ENCODE results near the gene CSF1.

CSF1 gene

DNA sequence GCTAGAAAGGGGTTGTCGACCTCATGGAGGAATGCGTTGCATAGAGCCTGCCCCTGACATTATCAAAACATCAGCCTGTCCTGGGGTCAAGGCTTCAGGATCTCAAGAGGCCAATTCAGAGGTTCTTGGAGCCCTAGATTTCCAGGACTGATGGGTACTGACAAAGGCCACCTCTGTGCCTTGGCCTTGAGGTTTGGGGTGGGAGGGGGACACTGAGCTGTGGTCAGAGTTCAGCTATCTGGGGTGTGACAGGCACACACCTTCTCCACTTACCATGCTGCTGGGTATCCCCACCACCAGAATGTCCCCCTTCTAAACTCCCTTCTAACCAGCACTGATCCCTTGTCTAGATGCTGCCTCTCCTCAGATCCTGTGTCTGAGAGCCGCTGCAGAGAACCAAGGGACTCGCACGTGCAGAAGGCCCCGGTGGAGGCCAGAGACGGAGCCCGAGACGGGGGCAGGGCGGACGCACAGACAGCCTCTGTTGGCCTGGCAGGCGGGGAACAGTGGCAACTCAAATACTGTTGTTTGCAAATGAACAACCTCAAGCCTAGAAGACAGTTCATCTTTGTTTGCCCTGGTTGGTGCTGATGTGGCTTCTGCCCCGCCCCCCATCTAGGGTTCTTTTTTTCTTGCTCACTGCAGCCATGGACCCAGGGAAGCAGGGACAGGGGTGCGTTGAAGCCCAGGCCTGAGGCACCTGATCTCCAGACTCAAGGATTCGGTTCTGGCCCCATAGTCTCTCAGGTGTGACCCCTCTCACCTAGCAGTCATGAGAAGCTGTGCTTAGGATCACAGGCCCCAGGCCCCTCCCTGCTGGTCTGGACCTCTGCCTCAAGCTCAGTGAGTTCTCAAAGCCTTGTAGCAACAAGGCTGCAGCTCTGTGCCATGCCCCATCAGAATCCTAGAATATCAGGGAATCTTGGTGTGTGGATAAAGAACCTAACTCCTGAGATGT lies 28.1 kb upstream of the CSF1 start:
- in situ Hi-C loops (cut with MboI; ENCODE audit: low sequenced_read_pairs), result no loop called here

DNA sequence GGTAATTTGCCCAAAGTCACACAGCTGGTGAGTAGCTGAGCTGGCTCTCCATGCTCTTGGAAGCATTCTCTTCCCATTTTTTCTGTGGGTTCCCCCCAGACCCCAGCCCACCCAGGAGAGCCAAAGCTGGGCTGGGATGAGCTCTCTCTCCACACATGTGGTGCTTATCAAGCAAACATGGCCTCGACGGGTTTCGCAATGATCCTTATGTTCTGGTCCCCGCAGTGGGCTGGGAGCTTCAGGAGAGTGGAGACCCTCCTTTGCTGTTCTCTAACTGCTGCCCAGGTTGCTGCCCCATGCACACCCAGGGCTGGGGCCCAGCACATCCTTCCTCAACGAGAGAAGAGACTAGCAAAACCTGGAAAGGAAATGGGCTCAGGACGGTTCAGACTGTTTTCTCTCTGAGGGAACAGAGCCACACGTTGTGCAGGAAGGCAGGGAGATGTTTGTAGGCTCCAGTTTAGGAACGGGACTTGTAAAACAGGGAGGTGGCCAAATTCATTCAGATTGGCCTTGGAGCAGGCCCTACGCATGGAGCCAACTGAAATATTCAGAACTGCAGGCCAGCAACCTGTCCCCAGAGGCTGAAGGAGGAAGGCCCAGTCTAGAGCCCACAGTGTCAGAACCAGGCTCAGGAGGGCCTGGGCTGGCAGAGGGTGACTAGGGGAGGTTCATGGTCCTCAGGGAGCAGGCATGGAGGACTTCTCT lies 27.2 kb upstream of the CSF1 start:
- in situ Hi-C loops (cut with MboI; ENCODE audit: low sequenced_read_pairs), result no loop called here

DNA sequence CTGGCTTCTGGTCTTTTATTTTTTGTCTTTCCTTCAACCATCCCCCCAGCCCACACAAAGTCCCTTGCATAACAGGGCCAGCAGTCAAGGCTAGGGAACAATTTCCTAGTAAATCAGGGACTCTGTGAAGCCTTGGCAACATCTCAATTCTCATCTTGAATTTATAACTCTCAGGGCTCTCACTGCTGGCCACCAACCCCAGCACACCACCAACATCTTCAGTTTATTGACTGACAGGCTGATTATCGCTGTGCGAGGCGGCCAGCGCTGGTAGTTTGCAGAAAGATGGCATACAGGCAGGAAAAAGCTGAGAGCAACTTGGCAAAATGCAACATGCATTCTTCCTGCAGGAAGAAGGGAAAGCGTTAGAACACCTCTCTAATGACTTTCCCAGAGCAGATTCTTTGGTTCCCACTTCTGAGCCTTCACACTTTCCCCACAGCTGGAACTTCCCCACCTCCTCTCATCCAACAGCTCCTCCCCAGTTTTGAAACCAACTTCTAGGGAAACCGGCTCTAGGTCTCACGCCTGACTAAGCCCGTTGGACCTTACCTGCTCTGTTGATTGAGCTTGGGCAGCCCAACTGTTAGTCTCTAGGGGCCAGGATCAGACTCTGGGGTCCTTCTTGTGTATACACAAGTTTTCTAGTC lies 26.3 kb upstream of the CSF1 start:
- in situ Hi-C loops (cut with MboI; ENCODE audit: low sequenced_read_pairs), result no loop called here

DNA sequence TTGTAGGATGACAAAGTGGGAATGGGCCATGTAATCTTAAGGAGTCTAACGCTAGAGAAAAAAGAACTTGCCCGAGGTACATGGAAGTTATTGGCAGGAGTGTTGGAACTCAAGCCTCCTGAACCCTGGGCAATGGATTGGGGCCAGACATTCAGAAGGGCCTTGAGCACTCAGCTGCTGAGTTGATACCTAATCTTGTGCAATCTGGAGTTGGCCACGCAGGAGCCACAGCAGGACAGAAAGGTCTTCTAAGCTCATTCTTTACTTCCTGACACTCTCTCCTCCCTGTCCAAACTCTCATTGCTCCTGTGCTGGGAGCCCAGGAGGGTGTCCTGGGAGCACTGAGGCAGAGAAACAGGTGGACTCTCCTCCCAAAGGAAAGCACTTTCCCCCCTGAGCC lies 25.1 kb upstream of the CSF1 start:
- in situ Hi-C loops (cut with MboI; ENCODE audit: low sequenced_read_pairs), result no loop called here

DNA sequence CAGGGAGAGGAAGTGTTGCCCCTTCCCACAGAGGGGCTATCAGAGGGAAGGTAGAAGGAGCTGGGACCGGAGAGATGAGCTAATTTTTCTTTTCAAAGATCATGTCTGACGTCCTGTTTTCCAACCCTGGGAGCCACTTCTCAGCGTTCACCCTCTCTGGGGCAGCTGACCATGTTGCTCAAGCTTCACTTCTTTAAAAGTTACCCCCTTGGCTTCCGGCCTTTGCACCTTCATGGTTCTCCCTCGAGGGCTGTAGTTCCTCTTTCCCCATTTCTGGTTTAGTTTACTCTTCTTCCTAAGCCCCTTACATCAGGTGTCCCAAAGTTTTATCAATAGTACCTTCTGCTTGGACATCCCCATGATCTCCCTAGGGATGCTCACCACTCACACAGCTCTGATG lies 23.8 kb upstream of the CSF1 start:
- in situ Hi-C loops (cut with MboI; ENCODE audit: low sequenced_read_pairs), result no loop called here

DNA sequence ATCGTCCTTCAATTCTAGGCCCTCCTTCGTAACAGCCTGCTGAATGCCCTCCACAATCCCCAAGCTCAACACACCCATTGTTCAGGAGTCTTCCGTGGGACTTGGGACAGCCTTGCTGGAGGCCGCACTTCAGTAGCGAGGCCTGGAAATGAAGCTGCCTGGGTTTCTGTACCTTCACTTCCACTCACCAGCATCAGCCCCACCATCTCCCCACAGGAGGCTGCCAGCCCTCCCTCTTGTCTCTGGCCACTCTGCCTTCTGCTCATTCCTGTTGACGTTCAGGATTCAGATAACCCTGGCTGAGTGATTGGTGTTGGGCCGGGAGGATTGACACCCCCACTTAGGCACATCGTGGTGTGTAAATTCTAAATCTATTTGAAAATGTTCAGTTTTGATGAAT lies 23.4 kb upstream of the CSF1 start:
- in situ Hi-C loops (cut with MboI; ENCODE audit: low sequenced_read_pairs), result no loop called here

DNA sequence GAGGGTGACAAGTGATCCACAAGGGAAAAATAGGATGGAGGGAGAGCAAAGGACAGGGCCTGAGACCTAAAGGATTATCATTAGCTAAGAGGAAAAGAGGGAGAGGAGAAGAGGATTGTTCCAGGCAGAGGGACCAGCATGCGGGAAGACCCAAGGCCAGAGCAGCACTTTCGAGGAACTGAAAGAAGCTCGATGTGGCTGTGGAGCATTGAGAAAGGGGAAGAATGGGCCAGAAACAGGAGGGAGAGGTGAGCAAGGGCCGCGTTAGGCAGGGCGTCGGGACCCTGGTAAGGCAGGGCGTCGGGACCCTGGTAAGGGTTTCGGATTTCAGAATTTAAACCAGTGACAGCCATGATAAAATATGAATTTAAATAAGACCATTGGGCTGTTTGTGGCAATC lies 22.8 kb upstream of the CSF1 start:
- in situ Hi-C loops (cut with MboI; ENCODE audit: low sequenced_read_pairs), result no loop called here

DNA sequence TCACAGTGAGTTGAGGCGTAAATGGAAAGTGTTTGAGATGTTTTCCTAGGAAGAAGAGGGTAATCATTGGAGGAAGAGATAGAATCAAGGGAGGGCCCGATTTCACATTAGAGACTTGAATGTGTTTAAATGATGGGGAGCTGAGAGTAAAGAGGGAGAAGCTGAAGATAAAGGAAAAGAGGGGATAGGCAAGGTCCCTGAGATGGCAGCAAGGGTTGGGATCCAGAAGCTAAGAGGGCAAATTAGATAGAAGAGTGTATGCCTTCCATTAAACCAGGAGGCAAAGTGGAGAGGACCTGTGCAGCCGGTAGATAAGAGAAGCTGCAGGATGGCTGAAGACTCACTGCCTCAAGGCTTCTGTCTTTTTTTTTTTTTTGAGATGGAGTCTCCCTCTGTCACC lies 21.6 kb upstream of the CSF1 start:
- in situ Hi-C loops (cut with MboI; ENCODE audit: low sequenced_read_pairs), result no loop called here

DNA sequence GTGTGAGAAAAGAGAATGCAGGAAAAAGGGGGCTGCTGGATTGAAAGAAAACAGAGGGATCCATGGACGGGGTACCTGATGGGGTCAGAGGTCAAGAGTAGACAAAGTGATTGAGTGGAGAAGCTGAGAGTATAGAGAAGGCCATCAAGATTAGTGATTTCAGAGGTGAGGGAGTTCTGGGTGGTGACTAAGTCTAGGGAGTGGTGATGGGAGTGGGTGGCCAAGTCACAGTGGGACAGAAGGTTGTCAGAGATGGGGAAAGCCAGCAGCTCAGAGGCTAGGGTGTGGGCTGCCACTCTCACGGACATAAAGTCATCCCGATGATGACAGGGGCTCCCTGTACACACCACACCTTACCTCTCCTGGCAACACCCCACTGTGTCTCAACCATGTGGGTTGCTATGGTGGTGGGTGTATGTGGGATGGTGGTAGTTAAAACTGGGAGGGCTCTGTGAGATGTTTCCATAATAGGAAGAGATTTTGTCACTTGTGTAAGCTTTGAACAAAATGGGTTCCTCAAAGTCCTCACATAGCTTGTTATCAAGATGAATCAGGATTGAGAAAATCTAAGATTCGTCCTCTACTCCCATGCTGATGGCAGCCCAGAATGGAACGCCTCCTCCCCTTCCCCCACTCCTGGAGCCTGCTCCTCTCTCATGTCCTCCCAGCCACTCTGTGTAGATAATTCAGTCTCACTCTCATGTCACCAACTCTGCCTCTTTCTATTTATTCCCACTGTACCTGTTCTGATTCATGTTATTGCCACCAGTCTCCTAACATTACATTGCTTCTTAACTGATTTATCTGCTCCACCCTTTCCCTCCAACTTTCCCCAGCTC lies 20.3 kb upstream of the CSF1 start:
- in situ Hi-C loops (cut with MboI; ENCODE audit: low sequenced_read_pairs), result no loop called here

DNA sequence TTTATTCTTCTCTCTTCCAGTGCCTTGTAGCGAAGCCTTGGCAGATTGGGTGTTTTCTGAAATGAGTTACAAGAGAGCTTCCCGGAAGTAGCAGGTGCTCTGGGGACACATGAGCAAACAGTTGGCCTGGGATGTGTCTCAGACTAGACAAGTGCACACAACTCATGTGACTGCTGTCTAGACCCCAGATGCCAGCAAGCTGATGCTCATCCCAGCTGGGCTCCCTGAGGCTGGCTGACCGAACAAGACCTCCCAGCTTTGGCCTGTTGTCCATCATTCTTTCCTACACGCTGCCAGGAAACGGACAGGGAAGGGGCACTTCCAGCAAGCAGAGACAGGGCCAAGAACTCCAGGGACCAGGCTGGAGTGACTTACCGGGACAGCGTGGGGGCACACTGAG lies 18.7 kb upstream of the CSF1 start:
- in situ Hi-C loops (cut with MboI; ENCODE audit: low sequenced_read_pairs), result no loop called here

DNA sequence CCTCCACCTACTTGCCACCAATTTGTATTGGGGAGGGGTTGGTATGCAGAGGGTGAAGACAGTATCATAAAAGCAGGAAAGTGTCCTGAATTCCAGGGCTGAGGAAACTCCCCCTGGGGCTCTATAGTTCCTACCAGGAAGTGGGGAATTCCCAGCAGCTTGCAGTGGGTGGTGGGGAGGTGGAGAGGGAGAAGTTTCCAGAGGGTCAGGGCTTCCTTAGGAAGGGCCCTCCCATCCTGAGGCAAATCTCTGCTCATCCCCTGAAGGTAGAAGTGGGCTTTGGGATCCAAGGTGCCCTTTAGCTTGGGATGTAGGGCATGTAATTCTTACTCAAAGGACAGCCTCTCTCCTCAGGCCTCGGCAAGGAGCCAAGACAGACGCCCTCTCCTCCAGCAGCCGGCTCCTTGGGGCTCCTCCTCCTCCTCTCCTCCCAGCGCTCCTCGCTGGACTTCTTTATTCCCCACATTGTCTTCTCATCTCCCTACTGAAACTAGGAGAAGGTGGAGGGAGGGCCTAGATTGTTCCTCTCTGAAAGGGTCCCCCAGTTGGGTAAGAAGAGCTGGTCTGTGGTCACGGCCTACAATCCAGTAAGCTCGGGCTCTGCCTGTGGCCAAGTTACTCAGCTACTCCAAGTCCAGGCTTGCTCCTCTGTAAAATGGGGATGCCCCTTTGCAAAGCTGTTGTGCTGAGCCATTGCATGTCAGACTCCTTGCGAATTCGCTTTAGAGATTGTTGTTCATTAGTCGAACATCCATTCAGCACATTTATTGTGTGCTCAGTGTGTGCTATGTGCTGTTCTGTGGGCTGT lies 17.9 kb upstream of the CSF1 start:
- in situ Hi-C loops (cut with MboI; ENCODE audit: low sequenced_read_pairs), result no loop called here

DNA sequence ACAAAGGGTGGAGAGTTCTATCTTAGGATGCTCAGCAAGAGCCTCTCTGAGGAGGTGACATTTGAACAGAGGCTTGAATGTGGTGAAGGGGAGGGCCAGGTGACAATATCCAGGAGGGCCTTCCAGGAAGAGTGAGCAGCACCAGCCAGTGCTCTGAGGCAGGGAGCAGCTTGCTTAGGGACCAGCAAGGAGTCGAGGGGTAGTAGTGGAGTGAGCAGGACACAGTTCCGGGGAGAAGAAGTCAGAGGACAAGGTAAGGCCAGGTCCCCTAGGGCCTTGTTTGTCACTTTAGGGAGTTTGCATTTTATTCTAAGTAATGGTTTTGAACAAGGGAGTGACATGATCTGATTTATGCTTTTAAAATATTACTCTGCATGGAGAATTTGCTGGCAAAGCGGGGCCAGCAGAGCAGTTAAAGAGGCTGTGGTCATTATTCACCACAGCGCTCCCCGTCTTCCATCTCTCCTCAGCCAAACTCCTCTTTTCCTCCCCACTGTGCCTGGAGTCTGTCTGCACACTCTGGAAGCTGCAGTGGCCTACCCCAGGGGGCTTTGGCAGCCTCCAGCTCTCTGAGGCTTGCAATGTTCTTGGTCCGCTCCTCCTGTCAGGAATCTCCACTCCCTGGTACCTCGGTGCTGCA lies 17.0 kb upstream of the CSF1 start:
- in situ Hi-C loops (cut with MboI; ENCODE audit: low sequenced_read_pairs), result no loop called here

DNA sequence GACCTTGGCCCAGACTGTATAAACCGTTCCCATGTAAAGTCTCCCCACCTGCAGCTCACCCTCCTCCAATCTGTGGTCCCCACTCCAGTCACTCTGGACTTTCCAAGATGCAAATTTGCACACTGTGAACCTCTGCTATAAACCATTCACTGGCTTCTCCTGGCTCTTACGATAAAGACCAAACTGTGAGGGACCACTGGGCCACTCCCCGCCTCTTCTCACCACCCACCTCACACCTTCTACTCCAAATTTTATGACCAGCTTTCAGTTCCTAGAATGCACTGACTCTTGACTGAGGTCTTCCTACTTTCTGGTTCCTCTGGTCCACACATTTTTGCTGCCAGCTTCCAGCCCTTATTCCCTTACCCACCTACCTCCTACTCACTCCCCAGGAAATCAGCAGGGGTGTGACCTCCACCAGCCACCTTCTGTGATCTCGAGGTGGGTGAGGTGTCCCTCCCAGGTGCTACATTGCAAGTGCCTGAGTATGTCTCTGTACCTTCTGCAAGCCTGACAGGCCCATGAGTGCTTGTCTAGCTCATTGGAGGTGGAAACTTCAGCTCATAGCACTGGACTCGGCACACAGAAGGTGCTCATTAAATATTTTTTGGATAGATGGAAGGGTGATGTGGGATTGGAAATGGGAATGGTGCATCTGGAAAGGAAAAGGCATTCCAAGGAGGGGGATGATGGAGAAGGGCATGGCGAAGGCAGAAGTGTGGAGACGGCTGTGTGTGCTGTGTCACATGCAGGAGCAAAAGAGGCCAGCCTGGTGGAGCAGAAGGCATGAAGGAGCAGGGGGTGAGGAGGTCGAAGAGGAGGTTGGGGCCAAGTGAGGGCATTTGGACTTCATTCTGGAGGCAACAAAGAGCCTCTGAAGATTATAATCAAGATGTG lies 15.6 kb upstream of the CSF1 start:
- in situ Hi-C loops (cut with MboI; ENCODE audit: low sequenced_read_pairs), result no loop called here

DNA sequence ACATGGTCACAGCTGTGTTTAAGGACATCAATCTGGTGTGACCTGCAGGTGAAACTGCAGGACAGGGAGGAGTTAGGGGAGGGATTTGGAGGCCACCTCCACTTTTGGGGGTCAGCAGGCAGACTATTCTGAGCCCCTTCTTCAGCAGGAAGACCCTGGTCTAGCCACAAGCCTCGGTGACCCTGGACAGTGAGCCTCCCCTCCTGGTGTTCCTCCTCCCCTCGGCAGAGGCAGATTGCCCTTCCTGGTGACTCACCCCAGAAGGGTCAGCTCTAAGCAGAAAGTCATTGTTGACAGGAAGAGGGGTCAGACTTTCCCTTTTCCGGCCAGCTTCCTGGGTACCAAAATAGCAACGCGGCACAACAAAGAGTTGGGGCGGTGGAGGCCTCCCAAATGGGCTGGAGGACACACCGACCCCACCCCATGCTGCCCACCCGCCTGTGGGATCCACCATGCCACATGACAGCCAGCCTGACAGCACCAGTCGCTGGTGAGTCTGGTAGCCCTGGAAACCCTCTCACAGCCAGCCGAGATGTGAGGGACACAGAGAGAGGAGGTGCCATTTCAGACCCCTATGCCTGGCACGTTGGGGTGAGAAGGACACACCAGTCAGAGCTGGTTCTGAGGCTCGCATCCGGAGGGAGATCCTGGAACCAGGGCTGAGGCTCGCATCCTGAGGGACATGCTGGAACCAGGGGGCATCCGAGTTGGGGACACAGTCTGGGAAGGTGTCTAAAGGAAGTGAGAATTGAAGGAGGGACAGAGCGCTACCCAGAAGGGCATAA lies 14.7 kb upstream of the CSF1 start:
- in situ Hi-C loops (cut with MboI; ENCODE audit: low sequenced_read_pairs), result no loop called here

DNA sequence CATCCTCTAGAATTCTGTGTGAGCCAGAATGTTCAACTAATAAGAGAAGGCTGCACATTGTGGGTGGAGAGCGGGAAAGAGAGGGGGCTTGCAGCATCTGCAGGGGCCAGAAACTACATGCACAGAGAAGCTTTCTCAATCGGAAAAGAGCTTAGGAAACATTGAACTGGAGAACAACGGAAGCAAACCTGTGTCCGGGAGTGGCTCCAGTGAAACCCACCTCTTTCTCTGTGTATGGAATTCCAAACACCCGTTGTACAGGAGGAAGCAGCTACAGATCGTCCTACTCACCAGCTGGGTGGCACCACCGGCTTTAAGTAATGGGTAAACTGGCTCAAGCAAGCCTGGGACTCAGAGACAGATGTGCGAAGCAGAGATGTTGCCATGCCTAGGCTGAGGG lies 14.0 kb upstream of the CSF1 start:
- in situ Hi-C loops (cut with MboI; ENCODE audit: low sequenced_read_pairs), result no loop called here

DNA sequence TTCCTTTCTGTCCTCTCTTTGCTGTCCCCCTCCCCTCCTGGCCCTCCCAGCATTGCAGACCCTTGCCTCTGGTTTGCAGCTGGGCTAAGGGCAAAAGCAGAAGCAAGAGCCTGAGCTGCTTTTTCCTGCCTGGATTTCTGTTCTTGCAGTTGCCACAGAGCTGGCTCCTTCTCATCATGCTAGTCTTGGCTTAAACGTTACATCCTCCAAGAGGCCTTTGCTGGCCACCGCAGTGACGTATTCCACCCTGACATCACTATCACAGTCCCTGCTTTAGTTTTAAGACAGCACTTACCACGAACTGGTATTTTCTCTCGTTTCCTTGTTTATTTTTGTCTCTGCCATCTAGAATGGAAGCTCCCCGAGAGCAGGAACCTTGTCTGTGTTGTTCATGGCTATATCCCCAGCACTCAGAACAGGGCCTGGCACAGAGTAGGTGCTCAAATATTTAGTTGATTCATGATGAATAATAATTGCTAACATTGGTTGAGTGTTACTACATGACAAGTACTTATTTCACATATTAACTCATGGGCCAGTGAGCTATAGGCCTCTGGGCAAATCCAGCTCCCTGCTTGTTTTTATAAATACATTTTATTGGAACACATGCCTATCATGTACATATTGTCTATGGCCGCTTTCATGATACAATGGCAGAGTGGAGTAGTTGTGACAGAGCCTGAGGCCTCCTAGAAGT lies 13.2 kb upstream of the CSF1 start:
- in situ Hi-C loops (cut with MboI; ENCODE audit: low sequenced_read_pairs), result no loop called here

DNA sequence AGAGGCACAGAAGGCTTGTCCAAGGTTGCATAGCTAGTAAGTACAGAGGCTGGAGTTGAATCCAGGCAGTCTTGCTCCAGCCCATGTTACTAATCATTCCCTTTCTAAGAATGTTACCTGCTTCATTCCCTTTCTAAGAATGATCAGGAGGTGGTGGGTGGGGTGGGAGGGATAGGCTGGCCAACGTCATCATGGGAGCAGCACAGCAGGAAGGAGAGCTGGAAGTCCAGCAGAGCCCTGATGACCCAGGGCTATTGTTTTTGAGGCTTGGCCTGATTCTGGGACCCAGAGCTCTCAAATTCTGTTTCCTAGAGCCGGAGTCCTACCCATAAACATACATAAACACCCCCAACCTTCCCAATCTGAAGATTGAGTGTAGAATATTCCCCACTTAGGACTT lies 11.8 kb upstream of the CSF1 start:
- in situ Hi-C loops (cut with MboI; ENCODE audit: low sequenced_read_pairs), result no loop called here

All from HL-60/S4 treated with phorbol 12-myristate 13-acetate at 8.2 ng/mL for 4 days and 3 days (cell line).